HL-60/S4 treated with retinoic acid at 250 ng/mL for 4 days and 3 days (cell line): Measurements from ENCODE around the gene NPLOC4.
"Not testable (repeated sequence)": the region's sequence is repeated elsewhere in the genome, so short reads cannot be mapped to it uniquely, and the experiment has no call there.

Experiments used
- in situ Hi-C: fragments of 300-500 bp; cut with MboI; formaldehyde crosslinking; loops from 2 replicates; pipeline ENCODE4 v1.7.0; 2022; ENCODE audit warnings: low sequenced_read_pairs

Gene NPLOC4

GRCh38 chr17:81636505-81637288 is at the start of gene NPLOC4, which contains the start of gene TSPAN10:
TSS of gene NPLOC4 (minus strand) at chr17:81637112. CDS start at chr17:81636930, 182 bp downstream.
TSS of gene TSPAN10 (plus strand) at chr17:81637196. CDS start at chr17:81642413, 5,217 bp downstream.
- in situ Hi-C loops, result no loop called here

- in situ Hi-C loops, result no loop called here
Observed at GRCh38 chr17:81686614-81687013, 49.7 kb upstream of the NPLOC4 start.

- in situ Hi-C loops, result no loop called here
Observed at GRCh38 chr17:81685108-81685507, 48.2 kb upstream of the NPLOC4 start.

GRCh38 chr17:81684442-81684911 is 47.6 kb upstream of the NPLOC4 start:
- in situ Hi-C loops, result no loop called here

GRCh38 chr17:81683584-81684441 is 46.9 kb upstream of the NPLOC4 start, which contains the start of the genes ARL16 and HGS:
TSS of gene ARL16 (minus strand) at chr17:81683797. CDS start at chr17:81683753, 44 bp downstream.
TSS of gene HGS (plus strand) at chr17:81684011. CDS start at chr17:81684067, 56 bp downstream.
- in situ Hi-C loops, result no loop called here

- in situ Hi-C loops, result no loop called here
Observed at GRCh38 chr17:81683208-81683583, 46.3 kb upstream of the NPLOC4 start.

GRCh38 chr17:81682565-81683207 is 45.8 kb upstream of the NPLOC4 start:
- in situ Hi-C loops, result no loop called here

GRCh38 chr17:81681672-81682071 is 44.8 kb upstream of the NPLOC4 start:
- in situ Hi-C loops, result no loop called here

GRCh38 chr17:81680150-81680549 is 43.2 kb upstream of the NPLOC4 start:
- in situ Hi-C loops, result no loop called here

- in situ Hi-C loops, result no loop called here
Observed at GRCh38 chr17:81676906-81677305, 40.0 kb upstream of the NPLOC4 start.

GRCh38 chr17:81675515-81676221 is 38.8 kb upstream of the NPLOC4 start:
- in situ Hi-C loops, result not testable (repeated sequence)

GRCh38 chr17:81673561-81674258 is 36.8 kb upstream of the NPLOC4 start:
- in situ Hi-C loops, result no loop called here

GRCh38 chr17:81672954-81673353 is 36.0 kb upstream of the NPLOC4 start:
- in situ Hi-C loops, result no loop called here

- in situ Hi-C loops, result no loop called here
Observed at GRCh38 chr17:81672504-81672903, 35.6 kb upstream of the NPLOC4 start.

GRCh38 chr17:81667754-81668153 is 30.8 kb upstream of the NPLOC4 start:
- in situ Hi-C loops, result no loop called here

- in situ Hi-C loops, result no loop called here
Observed at GRCh38 chr17:81666342-81667191, 29.7 kb upstream of the NPLOC4 start, which contains the start of the genes CCDC137 and OXLD1. TSS of gene CCDC137 (plus strand) at chr17:81666737. CDS start at chr17:81666767, 30 bp downstream. TSS of gene OXLD1 (minus strand) at chr17:81666605. CDS start at chr17:81666577, 28 bp downstream.

- in situ Hi-C loops, result no loop called here
Observed at GRCh38 chr17:81666092-81666341, 29.1 kb upstream of the NPLOC4 start.

- in situ Hi-C loops, result no loop called here
Observed at GRCh38 chr17:81665205-81666091, 28.5 kb upstream of the NPLOC4 start.
